HG03159 (cell line): ENCODE data around the gene RPP30.

Experiments
- ATAC-seq: cut with Tn5 transposase; IDR thresholded peaks from one replicate; pipeline ENCODE4 v1.9.1; 2021; ENCODE audit warnings: mild to moderate bottlenecking, moderate library complexity; ENCODE audit not compliant: unreplicated experiment

RPP30 gene

GRCh38 chr10:90916392-90917237, 44.8 kb downstream of the RPP30 start:
- ATAC-seq, result no peak

- ATAC-seq, result no peak
These were observed 45.6 kb downstream of the RPP30 start for GRCh38 chr10:90917238-90917967.

- no peak for ATAC-seq
These were observed 46.2 kb downstream of the RPP30 start for GRCh38 chr10:90917968-90918318.

GRCh38 chr10:90919683-90920574, 48.2 kb downstream of the RPP30 start:
- no peak for ATAC-seq

- no peak for ATAC-seq
These were observed 49.4 kb downstream of the RPP30 start, which contains the start of gene ANKRD1 for GRCh38 chr10:90920986-90921666. Gene ANKRD1 (minus strand): TSS chr10:90921087. CDS start chr10:90921027, 60 bp downstream.

- no peak for ATAC-seq
These were observed 50.1 kb downstream of the RPP30 start for GRCh38 chr10:90921906-90922305.

- ATAC-seq, result no peak
These were observed 51.4 kb downstream of the RPP30 start for GRCh38 chr10:90923111-90923731.

- no peak for ATAC-seq
These were observed 52.8 kb downstream of the RPP30 start for GRCh38 chr10:90924552-90924951.

GRCh38 chr10:90925079-90926029, 53.6 kb downstream of the RPP30 start:
- ATAC-seq, result no peak

GRCh38 chr10:90927293-90927692, 55.5 kb downstream of the RPP30 start:
- no peak for ATAC-seq

GRCh38 chr10:90929179-90929578, 57.4 kb downstream of the RPP30 start:
- ATAC-seq, result no peak

- no peak for ATAC-seq
These were observed 58.5 kb downstream of the RPP30 start for GRCh38 chr10:90930070-90930837.

- no peak for ATAC-seq
These were observed 59.4 kb downstream of the RPP30 start for GRCh38 chr10:90930971-90931871.

- no peak for ATAC-seq
These were observed 64.0 kb downstream of the RPP30 start for GRCh38 chr10:90935581-90936275.

GRCh38 chr10:90936276-90936659, 64.5 kb downstream of the RPP30 start:
- no peak for ATAC-seq

GRCh38 chr10:90937645-90938258, 66.0 kb downstream of the RPP30 start:
- no peak for ATAC-seq
